NCI-H128 (cell line): ENCODE data around the gene MAFG.
A peak's percentile ranks its signal among the peaks of the same experiment; 100 is the strongest.

Source experiments
- DNase-seq: peaks from one replicate; lab custom pipeline; 2025; ENCODE audit not compliant: unreplicated experiment; lab: John Stamatoyannopoulos, UW

The MAFG gene

DNA sequence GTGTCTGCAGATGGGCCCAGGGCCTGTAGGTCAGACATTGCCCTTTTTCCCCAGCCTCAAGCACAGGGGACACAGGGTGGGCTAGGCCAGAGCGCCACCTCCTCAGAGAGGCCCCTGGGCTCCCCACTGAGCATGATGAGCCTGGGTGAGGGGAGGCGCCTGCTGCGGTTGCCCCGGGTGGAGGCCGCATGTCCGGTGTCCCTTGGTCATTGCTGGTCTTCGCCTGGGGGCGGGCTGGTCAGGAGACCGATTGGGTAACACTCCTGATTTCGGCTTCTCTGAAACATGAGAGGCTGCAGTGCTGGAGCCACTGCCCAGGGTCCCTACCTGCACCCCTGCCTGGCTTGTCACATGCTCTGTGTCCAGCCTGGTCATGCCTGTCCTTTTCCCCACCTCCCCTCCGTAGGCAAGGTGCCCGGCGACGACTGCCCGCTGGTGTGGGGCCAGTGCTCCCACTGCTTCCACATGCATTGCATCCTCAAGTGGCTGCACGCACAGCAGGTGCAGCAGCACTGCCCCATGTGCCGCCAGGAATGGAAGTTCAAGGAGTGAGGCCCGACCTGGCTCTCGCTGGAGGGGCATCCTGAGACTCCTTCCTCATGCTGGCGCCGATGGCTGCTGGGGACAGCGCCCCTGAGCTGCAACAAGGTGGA is 27.9 kb downstream of the MAFG start:
- DNase-seq = no peak

DNA sequence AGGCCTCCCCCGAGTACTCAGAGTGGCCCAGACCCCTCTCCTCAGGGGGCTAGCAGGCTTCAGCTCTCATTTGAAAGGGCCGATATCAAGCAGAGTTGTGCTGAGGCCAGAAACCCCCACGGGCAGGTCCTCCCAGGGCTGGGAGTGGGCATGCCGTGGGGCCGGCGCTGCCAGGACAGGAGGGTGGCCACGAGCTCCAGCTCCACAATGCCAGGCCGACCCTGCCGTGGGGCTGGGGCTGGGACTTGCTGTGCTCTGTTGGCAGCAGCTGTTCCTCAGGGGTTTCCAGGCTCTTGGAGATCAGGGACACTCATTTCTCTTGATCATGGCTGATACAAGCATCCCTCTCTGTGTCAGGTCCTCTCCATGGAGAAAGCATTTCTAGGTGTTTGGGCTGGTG is 28.6 kb downstream of the MAFG start:
- DNase-seq = no peak

DNA sequence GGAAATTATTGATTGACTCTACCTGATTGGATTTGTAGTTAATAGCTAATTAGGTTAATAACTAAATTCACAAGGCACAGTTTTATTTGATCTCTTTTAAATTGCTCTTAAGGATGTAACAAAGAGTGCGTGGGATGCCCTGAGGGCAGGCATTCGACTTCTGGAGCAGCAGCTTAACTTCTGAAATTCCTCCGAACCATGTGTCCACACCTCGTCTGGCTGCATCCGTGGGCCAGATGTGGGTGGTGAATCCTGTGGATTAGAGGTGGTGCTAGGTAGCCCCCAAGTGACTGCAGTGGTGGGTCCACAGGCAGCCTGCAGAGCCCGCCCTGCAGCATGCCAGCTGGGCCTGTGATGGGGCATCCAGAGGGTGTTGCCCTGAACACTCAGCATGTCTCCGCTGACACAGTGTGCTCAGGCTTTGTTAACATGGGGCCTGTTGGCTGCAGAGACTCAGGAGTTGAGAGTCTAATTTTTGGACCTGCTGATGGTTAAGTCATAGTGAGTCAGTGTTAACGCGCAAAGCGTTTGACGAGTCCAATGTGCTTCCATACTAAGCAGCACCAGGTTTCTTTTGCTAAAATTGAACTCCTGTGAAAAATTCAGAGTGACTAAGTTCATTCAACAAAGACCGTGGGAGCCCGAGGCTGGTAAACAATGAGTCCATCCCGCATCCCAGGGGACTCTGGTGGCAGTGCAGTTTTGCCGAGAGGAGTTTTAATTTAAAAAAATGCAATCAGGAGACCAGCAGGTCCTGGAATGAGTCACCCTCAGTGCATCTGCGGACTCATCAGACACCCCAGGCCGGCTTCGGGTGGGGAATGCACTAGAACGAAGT is 29.3 kb downstream of the MAFG start:
- no peak for DNase-seq

DNA sequence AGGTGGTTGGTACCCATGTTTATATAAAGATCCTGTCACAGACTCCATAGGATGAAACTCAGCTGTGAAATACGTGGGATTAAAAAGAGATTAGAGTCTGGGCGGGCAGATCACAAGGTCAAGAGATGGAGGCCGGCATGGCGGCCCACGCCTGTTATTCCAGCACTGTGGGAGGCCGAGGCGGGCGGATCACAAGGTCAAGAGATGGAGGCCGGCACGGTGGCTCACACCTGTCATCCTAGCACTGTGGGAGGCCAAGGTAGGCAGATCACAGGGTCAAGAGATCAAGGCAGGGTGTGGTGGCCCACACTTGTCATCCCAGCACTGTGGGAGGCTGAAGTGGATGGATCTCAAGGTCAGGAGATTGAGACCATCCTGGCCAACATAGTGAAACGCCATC is 32.1 kb downstream of the MAFG start:
- no peak for DNase-seq

DNA sequence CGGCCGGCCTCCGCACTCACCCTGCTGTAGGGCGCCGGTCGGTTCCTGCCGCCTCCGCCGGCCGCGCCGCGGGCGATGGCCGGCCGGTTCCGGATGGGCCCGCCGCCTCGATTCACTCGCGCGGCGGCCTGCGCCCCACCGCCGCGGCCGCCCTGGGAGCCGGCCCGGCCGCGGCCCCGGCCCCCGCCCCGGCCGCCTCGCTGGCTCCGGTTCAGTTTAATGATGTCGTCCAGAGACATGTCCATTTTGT is 36.3 kb downstream of the MAFG start:
- no peak for DNase-seq

DNA sequence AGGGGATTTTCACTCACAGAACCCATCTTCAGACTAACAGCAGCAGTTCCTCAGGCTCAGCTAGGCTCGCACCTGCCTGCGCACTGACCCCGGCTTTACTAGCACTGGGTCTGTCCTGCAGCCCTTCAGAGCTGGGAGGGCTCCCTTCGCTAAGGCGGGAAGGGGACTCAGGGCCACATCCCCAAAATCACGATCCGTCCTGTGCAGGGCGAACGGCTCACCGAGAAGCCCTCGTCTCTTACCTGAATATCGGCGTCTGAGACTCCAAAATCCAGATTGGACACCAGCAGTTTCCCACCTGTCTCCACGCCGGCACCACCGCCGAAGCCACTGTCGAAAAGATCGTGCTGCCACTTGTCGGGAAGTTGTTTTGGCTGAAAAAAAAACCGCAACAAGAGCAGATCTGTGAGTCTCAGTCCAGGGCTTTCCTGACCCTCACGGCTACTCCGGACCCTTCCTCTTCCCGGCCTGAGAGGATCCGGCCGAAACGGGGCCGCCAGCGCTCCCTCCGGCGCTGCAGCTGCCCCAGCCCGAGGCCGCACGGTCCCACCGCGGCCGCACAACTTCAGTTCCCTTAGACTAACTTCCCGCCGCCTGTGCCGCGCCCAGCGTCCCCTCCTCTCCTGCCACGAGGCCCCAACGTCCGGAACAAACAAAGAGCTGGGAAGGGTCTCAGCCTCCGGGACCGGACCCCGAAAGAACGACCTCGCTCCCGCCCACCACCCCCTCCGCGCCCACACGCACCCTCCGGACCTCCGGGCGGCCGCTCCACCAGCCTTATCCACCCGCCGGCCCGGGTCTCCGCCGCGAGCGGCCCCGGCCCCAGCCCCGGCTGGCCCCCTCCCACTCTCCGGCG is 36.9 kb downstream of the MAFG start:
- no peak for DNase-seq

DNA sequence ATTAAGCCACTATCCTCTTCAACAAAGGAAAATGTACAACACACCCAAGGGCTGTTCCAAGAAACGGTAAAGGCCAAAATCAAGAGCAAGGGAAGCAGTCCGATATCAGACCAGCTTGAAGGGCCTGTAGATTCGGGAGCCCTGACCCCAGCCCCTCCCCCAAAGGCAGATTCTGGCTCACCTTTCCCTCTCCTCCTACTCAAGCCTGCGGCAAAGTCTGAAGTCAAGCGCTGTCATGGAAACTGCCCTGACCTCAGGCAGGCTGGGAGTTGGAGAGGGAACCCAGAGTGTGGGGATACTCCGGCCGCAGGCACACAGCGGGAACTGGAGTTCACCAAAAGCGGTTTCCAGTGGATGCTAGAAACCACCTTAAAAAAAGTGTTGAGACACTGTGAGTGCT is 37.9 kb downstream of the MAFG start:
- DNase-seq = no peak

DNA sequence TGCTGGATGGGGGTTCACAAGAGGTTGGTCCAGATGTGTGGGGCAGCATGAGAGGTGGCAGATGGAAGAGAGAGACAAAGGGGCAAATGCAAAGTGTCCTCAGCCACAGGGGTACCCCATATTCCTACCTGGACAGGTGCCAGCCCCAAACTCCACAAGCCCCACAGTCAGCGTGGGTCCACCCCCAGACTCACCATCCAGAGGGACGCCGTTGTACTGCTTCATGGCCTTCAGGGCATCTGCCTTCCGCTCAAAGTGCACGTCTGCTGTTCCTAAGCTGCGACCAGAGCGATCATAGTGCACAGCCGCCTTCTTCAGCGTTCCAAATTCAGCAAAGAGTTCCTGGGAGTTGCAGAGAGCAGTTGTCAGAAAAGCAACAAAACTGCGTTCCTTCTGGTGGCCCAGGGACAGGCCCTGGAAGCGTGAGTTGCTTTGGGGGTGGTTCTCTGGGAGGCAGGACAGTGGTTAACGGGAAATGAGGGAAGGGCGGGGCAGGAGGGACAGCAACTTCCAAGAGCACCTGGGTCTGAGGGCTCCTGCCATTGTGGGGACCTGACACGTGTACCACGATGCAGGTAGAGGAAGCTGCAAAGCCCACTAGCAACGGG is 38.4 kb downstream of the MAFG start:
- no peak for DNase-seq

DNA sequence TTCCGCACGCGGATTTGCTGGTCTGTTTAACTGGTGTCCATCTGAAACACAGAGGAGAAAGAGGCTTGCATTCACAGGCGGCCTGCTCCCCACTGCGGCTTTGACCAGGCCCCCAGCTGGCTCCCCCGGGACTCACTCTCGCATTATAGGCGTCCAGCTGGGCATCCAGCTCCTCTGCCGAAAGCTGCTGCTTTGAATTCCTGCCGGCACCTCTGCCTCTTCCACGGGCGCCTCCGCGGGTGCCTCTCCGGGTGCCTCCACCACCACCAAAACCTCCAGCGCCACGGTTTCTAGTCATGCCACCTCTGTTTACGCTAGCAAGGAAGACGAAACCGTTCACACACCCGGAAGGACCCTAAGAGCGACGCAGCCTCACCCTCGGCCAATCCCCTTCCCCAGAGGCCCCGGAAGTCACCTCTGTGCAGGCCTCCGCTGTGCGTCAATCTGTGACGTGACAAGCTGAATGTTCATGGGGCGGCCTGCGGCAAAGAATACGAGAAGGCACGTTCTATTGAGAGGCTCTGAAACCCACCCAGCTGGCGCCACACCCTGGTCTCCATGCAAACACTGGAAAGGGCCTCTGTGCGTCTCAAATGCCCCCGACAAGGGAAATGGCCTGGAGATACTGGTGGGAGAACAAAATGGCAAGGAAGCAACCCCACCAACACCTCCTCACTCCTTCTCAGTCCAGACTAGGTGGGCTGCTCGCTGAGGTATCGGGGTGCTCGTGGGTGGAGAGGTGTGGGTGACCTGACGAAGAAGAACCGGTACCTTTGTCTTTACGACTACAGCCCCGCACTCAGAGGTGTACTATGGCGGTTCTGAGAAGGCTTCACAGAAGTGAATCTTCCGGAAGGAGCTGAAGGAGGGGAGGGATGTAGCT is 39.2 kb downstream of the MAFG start:
- no peak for DNase-seq

DNA sequence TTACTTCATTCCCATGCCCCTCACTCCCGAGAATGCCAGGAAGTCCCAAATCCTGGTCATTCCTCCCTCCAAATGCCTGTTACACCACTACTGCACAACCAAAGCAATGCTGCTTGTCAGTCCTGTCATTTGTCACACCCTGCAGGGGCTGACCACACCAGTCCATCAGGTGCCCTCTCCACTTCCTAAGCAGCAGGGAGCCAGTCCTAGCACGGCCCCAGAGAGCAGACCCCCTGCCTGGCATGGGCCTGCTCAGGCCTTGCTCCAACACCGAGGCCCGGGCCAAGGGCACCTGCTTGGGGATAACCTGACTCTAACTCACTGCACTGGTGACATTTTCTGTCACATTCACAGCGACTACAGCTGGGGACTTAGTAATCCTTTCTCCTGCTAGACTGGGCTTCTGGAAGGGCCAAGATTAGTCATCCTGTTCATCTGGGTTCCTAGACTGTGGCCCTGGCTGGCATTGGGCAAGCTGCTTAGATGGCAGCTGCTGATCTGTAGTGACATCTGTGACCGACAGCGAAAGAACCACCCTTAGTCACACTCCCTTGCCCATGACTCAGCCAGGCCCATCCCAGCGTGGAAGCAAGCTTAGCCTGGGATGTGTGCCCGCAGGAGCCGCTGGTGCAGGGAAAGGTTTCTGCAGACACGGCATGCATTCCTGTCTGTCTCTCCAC is 41.5 kb downstream of the MAFG start:
- no peak for DNase-seq

DNA sequence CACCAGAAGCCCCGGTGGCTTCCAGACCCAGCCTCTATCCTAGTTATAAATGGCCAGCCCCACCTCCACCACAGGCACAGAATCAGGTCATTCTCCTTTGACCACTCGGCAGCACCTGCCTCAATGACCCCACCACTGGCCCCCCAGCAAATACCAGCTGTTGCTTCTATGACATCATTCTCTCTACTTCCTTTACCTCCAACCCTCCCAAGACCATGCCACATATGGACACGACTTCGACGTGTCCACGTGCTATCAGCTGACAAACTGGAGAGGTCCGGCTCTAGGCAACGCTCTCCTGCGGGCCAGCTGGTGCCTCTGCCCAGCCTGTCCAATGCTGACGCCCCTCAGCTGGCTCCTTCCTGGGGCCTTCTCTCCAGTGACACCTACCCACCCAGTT is 42.1 kb downstream of the MAFG start:
- no peak for DNase-seq

DNA sequence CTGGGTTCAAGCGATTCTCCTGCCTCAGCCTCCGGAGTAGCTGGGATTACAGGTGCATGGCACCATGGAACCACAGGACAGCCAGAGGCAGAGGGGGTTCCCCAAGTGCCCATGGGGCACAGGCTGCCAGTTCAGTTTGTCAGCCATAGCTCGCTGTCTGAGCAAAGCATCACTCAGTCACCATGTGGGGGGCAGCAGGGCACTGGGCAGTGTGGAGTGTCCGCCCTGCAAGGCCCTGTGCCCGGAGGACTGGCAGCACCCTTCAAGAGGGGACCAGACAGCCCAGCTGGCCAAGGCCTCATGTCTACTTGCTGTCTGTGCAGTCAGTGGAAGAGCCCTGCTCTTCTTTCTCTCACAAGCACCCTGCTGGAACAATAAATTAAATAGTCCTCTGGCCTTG is 42.6 kb downstream of the MAFG start:
- DNase-seq = no peak

DNA sequence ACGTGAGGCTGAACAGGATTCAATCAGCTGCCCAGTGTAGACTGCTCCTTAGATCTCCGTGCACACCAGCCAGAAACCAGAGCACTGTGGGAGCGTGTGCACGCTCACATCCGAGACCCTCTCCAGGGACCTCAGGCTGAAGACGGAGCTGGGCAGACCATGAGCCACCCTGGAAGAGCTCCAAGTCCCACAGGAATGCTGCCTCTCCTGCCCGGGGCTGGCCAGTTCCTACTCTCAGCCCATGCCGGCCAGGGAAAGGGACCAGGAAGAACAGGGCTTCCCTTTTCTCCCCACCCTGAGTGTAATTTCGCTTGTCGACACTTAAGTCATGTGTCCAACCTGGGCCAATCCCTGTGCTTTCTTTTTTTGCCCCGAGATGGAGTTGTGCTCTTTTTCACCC is 43.0 kb downstream of the MAFG start:
- no peak for DNase-seq

DNA sequence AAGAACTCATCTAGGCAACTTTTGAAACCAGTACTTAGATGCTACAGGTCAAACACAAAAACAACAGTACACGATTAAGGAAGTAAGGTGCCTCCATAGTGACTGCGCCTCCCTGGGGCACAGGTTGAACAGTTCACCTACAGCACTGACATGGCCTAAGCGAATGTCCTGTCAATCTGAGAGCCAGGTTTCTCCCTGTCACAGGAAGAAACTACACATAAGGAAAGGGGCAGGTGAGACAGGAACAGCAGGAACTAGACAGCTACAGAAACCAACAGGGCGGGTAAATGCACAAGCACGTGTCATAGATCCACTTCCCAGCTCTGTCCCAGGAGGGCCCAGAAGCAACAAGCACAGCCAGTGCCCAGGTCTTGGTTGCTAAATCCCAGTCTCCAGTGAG is 48.4 kb downstream of the MAFG start:
- DNase-seq = no peak

DNA sequence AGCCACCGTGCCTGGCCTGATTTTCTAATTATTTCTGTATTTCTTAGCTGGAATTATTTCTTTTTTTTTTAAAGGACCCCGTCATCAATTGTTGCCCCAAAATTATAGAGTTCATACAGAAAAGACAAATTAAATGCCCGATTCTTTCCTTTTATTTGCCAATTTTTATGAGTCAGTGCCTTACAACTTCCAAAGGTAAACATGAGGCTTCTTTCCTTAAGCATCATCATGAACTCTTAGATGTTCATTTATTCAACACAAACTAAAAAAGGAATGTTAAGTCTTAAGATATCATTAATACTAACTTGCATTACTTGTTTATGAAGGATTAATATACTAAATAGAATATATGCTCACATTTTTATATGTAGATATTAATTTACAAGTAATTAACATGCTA is 49.2 kb downstream of the MAFG start:
- DNase-seq = no peak

DNA sequence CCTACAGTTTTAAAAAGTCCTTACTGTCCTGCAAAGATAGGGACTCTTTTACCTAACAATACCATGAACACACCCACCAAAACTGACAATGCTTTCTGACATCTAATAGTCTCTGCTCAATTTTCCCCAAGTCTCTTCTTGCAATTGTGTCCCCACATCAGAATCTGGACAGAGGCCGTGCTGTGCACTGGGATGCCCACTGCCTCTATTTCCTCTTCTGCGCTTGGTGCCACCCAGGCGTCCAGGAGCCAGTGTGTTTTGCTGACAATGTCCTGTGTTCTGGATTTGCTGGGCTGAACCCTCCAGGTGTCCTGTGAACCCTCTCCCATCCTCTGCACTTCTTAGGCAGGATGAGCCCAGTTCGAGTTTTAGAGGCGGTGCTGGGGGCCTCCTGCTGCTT is 50.0 kb downstream of the MAFG start:
- DNase-seq = no peak

DNA sequence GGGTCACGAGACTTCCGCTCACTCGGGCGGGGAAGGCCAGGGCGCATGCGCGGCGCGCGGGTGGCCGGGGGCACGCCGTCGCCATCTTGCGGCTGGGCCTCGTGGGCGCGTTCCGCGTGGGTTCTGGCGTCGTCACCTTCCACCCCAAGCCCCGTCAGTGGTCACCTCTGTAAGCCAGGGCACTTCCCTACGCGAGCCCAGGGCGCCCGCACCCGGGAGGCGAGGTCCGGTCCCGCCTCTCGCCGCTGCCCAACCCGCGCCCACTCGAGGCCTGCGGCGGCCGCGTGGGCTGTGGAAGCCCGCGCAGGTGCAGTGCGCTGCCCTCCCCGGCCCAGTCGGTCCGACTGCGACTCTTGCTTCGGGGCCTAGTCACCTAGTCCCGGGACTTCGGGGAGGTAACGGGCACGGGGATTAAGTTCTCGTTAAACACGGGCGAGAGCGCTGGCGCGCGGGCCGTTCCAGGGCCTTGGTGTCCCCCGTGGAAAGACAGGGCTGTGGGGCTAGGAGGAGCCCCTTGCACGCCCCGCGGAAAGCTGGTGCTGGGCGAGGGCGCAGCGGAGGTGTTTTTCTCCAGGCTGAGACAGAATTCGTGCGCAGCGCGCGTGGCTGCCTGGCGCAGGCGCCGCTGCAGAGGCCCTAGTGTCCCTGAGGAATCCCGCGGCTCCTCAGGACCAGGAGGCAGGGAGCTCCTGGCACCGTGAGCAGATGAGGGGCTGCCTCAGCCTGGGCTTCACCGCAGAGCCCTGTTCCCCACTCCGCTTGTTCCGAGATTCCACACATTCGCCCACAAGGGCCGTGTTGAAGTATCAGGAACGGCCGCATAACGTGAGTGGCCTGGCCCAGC is 55.9 kb downstream of the MAFG start:
- peak; percentile 55 for DNase-seq

DNA sequence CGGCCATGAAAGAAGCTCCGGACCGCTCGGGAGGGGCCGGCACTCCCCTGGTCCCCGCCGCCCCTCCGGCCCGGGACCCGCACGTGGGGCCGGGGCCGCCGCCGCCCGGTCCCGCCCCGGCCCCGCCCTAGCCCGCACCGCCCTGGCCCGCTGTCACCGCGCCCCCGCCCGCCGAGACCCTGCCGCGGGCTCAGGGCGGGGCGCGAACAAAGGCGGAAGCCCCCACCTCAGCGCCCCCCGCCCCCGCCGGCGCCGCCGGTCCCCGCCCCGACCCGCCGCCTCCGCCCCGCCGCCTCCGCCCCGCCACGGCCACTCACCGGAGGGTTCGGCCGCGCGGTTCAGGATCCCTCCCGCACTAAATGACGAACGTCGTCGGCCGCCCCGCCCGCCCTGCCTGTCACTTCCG is 56.6 kb downstream of the MAFG start, which contains the start of gene ARHGDIA:
ARHGDIA (minus strand) TSS at position 357 of the 406 bp plus-strand sequence. CDS start 1,407 bp downstream, outside the sequence.
- DNase-seq = no peak
